Smooth muscle cell of the brain vasculature (primary cell): Measurements from ENCODE around the gene STPG2.
"Not testable (repeated sequence)": the region's sequence is repeated elsewhere in the genome, so short reads cannot be mapped to it uniquely, and the experiment has no call there.

Experiments
- DNase-seq: peaks from one replicate; pipeline ENCODE4 v3.0.0-alpha.2; 2012; ENCODE audit warnings: low read depth, low spot score

STPG2 gene

DNA sequence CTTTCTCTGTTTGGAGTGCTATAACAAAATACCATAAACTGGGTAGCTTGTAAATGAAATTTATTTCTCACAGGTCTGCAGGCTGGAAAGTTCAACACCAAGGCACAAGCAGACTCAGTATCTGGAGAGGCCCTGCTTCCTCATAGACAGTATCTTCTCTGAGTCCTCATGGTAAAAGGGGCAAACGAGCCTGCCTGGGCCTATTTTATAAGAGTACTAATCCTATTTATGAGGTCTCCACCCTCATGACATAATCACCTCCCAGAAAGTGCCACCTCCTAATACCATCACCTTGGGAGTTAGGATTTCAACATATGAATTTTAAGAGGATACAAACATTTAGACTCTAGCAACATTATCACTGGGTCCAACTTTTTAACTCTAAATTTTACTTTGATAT is 200.3 kb downstream of the STPG2 start:
- DNase-seq, result no peak

DNA sequence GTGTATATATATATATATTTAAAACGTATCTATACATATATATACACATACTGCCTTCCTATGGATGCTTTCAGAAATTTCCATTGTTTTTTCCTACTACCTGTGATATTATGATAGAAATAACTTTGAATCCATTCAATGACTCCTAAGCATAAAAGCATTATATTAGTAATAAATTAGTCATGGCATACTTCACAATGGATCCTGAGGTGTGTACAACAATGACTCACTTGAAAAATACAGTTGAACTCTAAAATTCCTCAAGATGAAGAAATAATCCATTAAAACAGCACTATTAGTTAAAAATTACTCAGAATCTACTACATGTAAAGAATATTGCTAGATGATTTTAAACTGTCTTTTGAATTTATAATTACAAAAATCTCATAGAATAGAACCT is 201.1 kb downstream of the STPG2 start:
- no peak for DNase-seq

DNA sequence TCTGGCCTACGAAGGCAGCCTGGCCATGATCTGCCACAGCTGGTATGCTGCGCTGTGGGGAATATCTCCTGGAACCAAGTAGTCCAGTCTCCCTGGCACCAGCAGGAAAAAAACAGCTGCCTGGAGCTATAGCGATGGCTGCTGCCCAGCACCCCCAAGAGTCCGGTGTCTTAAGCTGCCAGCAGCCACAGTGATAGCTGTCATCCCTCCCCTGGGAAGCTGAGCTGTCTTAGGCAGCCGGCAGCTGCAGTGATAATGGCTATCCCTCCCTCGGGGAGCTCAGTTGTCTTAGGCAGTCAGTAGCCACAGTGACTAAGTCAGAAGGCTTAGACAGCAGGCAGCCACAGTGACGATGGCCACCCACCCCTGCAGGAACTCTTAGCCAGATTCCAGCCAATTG is 205.1 kb downstream of the STPG2 start:
- no peak for DNase-seq

DNA sequence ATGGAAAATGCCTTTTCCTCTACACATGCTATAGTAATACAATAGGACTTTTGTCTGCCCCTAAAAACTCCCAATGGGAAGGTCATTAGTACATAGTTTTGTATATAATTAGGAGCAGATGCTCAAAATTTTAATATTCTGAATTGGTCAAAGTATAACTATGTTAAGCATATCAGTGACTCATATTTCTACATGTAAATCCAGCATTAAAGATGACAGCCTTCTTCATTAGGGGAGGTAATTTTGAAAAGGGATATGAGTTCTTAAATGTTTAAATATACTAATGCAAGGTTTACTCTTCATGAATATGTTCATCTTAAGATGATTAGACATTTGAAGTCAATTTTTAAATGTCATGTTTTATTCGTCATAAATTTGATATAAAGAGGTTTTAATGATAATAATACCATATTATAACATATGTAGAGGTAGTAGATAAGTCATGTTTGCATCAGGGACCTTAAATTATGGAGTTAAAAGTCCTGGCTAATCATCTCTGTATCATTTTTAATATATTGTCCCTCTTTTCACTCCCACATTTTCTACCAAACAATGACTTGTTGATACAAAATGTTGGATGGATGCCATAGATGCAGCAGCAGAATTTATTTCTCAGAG is 218.8 kb downstream of the STPG2 start:
- no peak for DNase-seq

DNA sequence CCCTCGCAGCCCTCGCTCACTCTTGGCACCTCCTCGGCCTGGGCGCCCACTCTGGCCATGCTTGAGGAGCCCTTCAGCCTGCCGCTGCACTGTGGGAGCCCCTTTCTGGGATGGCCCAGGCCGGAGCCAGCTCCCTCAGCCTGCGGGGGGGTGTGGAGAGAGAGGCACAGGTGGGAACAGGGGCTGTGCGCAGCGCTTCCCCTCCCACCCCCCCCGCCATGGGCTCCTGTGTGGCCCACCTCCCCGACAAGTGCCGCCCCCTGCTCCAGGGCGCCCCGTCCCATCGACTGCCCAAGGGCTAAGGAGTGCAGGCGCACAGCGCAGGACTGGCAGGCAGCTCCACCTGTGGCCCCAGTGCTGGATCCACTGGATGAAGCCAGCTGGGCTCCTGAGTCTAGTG is 220.2 kb downstream of the STPG2 start:
- DNase-seq, result no peak

DNA sequence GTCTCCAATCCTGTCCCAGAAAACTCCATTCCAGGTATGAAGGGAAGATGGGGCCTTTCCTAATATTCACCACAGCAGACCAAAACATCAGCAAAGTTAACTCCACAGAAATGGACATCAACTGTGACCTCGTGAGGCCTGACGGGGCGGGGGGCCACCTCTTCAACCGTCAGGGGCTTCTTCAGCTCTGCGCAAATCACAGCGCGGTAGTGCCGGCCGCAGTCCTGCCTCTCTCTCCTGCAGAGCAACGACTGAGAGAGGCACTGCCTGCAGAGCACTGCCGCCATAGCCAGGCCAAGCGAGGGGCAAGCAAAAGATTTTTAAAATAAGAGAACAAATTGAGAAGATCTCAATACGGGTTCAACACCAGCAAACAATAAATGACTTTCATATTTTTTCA is 226.2 kb downstream of the STPG2 start:
- no peak for DNase-seq

DNA sequence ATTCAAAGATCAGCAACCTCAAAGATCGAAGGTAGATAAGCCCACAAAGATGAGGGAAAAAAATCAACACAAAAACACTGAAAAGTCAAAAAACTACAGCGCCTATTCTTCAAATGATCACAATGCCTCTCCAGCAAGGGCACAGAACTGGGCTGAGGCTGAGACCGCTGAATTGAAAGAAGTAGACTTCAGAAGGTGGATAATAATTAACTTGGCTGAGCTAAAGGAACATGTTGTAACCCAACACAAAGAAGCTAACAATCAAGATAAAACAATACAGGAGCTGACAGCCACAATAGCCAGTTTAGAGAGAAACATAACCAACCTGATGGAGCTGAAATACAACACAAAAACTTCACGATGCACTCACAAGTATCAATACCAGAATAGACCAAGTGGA is 231.1 kb downstream of the STPG2 start:
- no peak for DNase-seq

DNA sequence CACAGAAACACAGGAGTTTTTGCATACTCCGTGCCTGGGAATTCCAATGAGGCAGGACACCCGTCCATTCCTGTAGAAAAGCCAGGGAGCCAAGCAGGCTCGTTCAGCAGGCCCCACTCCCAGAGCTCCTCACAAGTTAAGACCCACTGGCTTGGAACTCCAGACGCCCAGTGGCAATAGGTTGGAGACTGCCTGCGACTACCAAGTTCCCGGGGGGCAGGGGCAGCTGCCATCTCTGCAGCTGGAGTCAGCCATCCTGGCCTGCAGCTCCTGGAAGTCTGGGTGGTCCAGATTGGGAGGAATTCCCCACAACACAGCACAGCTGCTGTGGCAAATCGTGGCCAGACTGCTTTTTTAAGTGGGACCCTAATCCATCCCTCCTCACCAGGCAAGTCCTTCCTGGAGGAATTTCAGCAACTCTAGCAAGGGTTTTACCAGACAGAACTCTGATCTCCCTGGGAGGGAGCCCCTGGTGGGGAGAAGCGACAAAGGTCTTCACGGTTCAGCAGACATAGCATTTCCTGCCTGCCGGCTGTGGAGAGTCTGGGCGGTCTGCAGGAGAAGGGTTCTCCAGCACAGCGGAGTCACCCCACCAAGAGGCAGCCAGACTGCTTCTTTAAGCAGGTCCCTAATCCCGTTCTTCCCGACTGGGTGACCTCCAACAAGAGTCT is 231.9 kb downstream of the STPG2 start:
- no peak for DNase-seq

DNA sequence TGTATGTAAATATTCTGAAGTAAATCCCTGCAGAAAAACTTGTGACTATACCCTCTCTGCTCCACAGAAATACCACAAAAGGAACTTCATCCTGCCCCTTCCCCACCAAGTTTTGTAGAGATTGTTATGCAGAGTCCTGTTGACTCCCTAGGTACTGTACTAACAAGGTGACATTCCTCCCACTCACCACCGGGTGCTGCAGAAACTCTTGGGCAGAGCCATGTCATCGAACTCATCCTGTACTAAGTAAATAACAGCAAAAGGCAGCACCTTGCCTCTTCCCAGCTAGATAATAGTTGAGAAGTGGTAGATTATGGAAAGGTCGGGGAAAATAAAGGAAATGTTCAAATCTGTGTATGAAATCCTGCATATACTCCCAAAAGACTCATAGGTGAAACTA is 233.3 kb downstream of the STPG2 start:
- DNase-seq, result no peak

DNA sequence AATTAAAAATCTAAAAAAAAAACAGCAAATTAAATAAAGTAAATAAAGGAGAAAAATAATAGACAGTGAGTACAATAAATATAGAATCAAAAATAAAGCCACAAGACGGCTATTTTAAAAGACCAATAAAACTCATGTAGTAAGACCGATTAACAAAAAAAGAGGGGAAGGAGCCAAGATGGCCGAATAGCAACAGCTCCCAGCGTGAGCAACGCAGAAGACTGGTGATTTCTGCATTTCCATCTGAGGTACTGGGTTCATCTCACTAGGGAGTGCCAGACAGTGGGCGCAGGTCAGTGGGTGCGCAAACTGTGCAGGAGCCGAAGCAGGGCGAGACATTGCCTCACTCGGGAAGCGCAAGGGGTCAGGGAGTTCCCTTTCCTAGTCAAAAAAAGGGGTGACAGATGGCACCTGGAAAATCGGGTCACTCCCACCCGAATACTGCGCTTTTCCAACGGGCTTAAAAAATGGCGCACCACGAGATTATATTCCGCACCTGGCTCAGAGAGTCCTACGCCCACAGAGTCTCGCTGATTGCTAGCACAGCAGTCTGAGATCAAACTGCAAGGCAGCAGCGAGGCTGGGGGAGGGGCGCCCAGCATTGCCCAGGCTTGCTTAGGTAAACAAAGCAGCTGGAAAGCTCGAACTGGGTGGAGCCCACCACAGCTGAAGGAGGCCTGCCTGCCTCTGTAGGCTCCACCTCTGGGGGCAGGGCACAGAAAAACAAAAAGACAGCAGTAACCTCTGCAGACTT is 239.7 kb downstream of the STPG2 start:
- DNase-seq, result not testable (repeated sequence)

DNA sequence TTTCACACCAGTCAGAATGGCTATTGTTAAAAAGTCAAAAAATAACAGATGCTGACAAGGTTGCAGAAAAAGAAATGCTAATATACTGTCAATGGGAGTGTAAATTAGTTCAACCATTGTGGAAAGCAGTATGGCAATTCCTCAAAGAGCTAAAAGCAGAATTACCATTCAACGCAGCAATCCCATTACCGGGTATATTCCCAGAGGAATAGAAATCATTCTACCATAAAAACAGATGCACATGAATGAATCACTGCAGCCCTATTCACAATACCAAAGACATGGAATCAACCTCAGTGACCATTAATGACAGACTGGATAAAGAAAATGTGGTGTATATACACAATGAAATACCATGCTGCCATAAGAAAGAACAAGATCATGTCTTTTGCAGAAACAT is 243.0 kb downstream of the STPG2 start:
- no peak for DNase-seq

DNA sequence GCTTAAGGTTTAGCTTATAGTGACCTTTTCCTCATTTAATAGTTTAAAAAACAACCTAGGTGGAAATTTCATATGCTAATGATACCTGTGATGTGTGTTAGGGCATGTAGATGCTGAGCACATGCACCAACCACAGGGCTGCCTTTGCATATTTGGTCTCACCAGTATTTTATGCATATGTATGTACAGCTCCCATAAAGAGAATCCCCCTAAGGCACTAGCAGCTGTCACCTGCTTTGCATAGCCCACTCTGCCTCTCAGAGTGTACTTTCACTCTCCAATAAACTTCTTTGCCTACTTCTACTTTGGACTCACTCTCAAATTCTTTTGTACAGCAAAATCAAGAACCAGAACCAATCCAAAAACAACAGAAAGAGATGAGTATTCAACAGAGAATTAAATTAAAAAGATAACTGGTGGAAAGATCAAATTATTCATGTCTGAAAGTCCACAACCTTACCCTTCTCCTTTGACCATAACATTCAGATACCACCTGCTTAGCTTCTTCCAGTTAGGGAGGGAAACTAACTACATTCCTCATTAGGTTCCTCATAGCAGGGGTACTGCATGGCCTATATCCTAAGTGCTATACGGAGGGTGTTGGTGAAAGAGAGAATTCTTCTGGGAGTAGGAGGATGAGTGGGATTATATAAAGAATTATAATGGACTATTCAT is 250.5 kb downstream of the STPG2 start:
- DNase-seq, result no peak

DNA sequence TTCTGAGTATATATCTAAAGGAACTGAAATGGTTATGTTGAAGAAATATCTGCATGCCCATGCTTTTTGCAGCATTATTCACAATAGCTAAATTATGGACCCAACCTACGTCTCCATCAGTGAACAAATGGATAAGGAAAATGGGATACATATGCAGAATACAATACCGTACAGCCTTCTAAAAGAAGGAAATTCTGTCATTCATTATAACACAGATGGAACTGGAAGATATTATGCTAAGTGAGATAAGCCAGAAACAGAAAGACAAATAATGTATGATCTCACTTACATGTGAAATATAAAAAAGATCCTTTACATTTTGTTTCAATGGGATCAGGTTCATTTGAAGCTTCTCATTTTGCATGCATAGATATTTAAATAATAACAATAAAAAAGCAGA is 263.3 kb downstream of the STPG2 start:
- DNase-seq, result no peak

DNA sequence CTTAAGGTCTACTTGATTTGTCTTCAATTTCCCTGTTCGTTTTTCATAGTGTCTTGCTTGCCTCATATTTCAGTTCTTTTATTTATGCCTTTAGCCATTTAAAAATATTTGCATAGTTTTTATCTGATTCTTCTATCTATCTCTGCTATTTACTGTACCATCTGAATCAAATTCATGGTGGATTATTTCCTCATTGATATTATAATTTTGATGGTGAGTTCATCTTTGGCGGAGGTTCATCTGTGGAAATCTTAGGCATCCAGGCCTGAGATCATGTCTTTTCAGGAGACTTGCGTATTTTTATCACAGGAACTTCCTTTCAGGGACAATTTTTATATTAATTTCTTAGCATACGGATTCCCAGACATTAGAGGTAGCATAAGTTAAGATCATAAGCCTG is 275.2 kb downstream of the STPG2 start:
- no peak for DNase-seq

DNA sequence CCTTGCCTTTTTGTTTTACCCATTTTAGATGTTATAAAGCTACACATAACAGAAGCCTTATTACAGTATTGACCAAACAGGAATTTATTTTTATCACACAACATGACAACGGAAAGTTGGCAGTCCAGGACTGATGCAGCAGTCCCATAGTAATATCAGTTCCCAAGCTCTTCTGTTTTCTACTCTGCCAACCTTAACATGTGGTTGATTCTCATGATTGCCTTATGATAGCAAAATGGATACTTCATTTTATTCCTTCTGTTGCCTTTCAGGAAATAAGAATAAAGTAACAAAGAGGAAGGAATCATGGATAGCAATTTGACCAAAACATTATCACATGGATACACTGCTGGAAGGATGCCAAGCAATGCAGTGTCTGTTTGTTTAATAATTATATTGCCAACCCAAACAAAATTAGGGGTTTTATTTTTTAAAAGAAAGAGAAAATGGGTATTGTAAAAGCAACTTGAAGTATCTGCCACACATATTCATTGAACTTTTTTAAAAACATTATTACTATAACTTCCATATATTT is 275.7 kb downstream of the STPG2 start:
- no peak for DNase-seq

DNA sequence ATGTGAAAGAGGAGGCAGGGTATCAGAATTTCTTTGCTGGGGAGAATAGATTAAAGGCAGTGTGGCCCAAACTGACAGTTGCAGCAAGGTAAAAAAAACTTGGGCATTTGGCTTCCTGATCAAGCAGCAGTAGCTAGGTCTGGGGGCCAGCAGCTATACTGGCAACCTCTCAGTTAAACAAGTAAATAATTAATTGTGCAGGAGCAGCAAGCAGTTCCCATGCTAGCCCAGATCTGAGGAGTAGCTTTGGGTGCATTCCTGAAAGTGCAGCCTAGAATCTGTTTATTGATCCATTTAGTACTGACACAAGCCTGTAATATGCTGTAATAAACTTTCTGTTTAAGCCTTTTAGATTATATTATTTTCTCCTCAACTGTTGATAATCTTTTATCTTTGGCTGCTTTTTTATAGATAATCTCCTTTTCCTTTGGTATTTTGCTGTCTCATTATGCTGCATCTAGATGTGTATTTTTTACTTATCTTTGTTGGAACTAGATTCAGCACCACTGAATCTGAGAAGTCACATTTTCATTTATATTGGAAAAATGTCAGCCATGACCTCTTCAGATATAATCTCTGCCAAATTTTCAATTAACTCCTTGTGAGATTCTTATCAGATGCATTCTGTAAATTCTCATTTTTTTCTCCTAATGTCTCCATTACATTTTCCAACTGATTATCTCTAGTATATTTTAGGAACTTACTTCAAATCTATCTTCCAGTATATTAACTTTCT is 276.3 kb downstream of the STPG2 start:
- no peak for DNase-seq

DNA sequence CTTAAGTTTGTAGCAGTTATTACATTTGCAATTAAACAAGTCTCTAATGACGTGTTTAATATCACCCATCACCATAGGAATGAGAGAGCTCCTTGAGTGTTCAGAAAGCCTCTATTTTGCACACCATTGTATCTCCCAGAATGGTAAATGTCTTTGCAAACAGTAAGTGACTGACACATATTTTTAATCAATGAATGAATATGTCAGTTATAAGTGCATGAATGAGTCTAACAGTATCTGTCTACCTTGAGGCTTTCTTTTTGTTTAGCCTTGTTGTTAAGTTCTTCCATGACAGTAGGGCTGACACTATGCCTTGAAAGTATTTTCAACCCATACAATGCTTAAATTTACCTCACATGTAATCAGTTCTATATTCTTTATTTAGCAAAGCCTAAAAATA is 292.2 kb downstream of the STPG2 start:
- no peak for DNase-seq

DNA sequence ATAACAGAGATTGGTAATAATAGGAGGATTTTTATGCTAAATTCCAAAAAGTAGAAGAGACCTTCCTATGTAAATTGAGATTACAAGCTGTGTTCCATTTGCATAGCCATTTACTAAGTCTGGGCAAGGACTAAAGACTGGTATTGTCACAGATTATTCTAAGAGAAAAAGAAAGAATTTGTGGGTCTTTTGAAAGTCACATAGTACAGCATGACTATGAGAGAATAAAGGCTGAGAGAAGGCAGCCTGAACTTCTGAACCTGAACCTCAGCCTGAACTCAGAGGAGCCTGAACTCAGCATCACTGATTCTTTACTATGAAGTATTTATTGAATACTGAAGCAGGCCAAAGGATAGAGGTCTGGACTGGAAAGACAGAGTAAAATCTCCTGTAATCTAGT is 297.5 kb downstream of the STPG2 start:
- DNase-seq, result no peak

DNA sequence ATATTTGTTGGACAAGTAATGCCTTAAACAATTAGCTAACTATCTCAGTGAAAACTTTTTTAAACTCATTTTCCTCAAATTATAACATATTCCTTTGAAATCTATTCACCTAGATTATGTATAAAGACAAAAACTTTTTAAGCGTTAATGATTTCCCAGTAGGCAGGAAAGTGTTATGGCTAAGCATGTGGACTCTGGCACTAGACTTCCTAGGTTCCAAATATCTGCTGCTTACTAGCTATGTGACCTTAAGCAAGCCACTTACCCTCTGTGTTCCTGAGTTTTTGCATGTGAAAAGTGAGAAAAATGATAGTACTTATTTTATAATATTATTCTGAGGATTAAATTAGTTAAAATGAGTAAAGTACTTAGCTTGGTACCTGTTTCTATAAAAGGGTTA is 301.8 kb downstream of the STPG2 start:
- DNase-seq, result no peak

DNA sequence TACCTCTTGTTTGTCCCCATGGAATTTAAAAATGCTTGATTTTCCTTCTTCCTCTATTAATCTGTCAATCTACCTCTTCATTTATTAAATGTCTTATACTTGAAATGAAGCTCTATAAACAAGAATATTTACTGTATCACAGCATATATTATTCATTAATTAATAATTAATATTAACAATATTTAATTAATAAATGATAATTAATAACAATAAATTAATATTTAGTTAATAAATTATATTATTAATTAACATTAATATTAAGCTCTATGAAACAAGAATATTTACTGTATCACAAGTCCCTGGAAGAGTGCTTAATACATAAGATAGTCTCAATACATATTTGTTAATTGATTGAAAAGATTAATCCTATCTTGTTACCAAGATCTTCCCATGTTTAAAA is 306.6 kb downstream of the STPG2 start:
- DNase-seq, result no peak

DNA sequence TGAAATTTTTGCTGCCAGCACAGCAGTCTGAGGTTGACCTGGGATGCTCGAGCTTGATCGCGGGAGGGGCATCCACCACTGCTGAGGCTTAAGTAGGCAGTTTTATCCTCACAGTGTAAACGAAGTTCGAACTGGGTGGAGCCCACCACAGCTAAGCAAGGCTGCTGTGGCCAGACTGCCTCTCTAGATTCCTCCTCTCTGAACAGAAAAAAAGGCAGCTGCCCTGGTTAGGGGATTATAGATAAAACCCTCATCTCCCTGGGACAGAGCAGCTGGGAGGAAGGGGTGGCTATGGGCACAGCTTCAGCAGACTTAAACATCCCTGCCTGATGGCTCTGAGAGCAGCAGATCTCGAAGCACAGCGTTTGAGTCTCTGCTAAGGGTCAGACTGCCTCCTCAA is 314.6 kb downstream of the STPG2 start:
- no peak for DNase-seq

DNA sequence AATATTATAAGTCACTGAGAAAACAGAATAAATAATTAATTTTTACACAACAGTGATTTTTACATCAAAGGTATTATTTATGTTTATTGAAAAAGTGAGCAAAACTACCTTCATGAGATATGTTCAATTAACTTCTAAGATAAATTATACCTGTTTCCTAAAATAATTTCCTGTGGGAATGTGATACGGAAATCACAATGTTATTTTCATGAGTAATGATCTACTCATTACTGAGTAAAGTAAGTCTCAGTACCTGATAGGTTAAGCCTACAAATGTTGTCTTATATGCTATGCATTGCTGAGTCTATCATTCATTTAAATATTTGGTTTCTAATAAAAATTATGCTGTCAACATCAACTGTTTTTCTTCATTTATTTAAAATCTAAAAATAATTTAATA is 324.0 kb downstream of the STPG2 start:
- DNase-seq, result no peak
